AG09309 (cell line): ENCODE results near the gene MACF1.

Source experiments
- DNase-seq: peaks from one replicate; pipeline ENCODE4 v3.0.0-alpha.2; 2010; ENCODE audit warnings: low read depth
- H3K4me3 ChIP-seq: 2 replicates; pipeline ENCODE4 v1.5.1; 2011; ENCODE audit warnings: mild to moderate bottlenecking, low read depth, low read length, moderate library complexity; ENCODE audit not compliant: control insufficient read depth
- CTCF ChIP-seq: IDR thresholded peaks from 2 replicates; pipeline ENCODE4 v1.5.1; 2011; ENCODE audit warnings: mild to moderate bottlenecking, low read depth, low read length, inconsistent platforms; ENCODE audit not compliant: insufficient read depth, control insufficient read depth; ENCODE audit errors: missing control alignments

The MACF1 gene

GRCh38 chr1:39178541-39179431 is 25.7 kb upstream of the MACF1 start:
- DNase-seq, result no peak
- TF ChIP-seq CTCF, result no peak
- H3K4me3 ChIP-seq, result no peak overlapping the region

- no peak for TF ChIP-seq CTCF
- H3K4me3 ChIP-seq, result no peak overlapping the region
- DNase-seq, result no peak
Measured at GRCh38 chr1:39181311-39181710, 23.2 kb upstream of the MACF1 start.

- no peak for DNase-seq
Measured at GRCh38 chr1:39182804-39183203, 21.7 kb upstream of the MACF1 start.

GRCh38 chr1:39183503-39184353 is 20.8 kb upstream of the MACF1 start:
- no peak for DNase-seq
- no peak overlapping the region for H3K4me3 ChIP-seq
- TF ChIP-seq CTCF, result peak; percentile 39

More at GRCh38 chr1:39182804-39183203, 21.7 kb upstream of the MACF1 start:
- H3K4me3 ChIP-seq, result no peak overlapping the region
- no peak for TF ChIP-seq CTCF

- no peak for DNase-seq
- H3K4me3 ChIP-seq, result no peak overlapping the region
- no peak for TF ChIP-seq CTCF
Measured at GRCh38 chr1:39184354-39184818, 20.1 kb upstream of the MACF1 start.

- H3K4me3 ChIP-seq, result no peak overlapping the region
- no peak for TF ChIP-seq CTCF
- DNase-seq, result no peak
Measured at GRCh38 chr1:39187275-39188046, 17.0 kb upstream of the MACF1 start.
